Tongue (tissue), 2 donors: ENCODE data around the gene ELN. TPM values are rescaled to one million over a fixed set of nuclear protein-coding genes. Genes with fewer than 3 reads are reported as not detected.
"Not testable (repeated sequence)": the region's sequence is repeated elsewhere in the genome, so short reads cannot be mapped to it uniquely, and the experiment has no call there.

Experiments
- DNase-seq: peaks from one replicate; pipeline ENCODE4 v3.0.0-alpha.2; 2015
- total RNA-seq: library from RNA; depleted of rRNA; stranded (reverse); fragments of >200 nt; gene quantifications from one replicate; pipeline ENCODE4 v1.2.3, GENCODE V29; 2014

ELN gene
- total RNA-seq, 1 donor from 2014 or later, result 208 TPM

GRCh38 chr7:74001150-74001494 lies 26.9 kb upstream of the ELN start:
- no peak for DNase-seq

DNA sequence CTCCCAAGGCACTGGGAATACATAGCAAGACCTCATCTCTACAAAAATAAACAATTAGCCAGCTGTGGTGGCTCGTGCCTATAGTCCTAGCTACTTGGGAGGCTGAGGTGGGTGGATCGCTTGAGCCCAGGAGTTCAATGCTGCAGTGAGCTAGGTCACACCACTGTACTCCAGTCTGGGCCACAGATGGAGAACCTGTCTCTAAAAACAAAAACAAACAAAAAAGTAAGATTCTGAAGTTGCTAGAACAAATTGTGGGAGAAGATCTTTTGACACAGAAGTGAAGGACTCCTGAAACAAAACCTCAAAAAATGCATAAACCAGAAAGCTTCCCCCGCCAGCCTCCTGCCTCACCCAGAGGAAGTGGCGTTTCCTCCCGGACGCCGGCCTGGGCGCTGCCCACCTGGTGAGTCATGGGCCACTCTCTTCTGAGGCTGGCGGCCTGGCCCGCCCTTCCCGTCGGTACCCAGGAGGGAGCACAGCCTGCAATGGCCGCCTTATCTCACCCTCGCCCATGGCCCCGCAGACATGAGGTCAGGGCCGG lies 25.4 kb upstream of the ELN start:
- DNase-seq, result no peak

DNA sequence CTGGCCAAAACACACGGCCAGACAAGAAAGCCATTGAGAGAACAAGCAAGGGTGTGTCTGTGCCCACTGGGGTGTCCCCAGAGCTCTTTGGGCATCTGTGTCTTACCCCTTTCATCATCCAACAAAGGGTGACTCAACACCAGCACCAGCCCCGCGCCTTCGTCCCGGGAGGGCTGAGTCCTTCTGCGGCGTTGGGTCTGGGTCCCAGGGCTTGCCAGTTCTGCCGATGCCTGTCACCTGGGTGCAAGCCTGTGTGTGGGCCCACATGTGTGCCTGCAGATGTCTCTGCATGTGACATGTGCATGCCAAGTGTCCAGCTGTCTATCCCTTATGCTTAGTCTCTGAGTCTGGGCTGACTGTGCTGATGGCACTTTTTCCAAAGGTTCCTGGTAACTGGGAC lies 24.4 kb upstream of the ELN start:
- DNase-seq, result peak; percentile 52

DNA sequence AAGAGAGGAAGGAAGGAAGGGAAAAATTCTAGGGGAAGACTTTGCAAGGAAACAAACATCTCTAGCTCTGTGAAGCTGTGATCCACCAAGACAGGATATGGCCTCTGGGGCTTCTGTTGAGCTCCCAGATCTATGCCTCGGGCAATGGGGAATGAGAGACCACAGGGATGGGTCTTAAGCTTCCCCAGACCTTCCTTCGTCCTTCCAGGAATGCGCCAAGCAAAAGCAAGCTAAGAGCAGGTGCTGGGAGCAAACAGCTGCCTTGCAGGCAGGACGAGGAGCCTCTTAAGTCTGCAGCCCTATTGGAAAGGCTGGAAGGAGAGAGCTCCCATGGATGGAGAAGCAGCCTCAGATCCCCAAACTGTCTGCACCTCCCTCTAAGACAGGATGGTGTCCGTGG lies 21.9 kb upstream of the ELN start:
- DNase-seq, result peak; percentile 68

GRCh38 chr7:74006451-74007241 lies 21.3 kb upstream of the ELN start:
- DNase-seq, result no peak

- no peak for DNase-seq
These were observed 20.8 kb upstream of the ELN start for GRCh38 chr7:74007242-74007567.

GRCh38 chr7:74008687-74009086 lies 19.3 kb upstream of the ELN start:
- no peak for DNase-seq

- peak; percentile 50 for DNase-seq
These were observed 18.3 kb upstream of the ELN start for GRCh38 chr7:74009719-74010118.

DNA sequence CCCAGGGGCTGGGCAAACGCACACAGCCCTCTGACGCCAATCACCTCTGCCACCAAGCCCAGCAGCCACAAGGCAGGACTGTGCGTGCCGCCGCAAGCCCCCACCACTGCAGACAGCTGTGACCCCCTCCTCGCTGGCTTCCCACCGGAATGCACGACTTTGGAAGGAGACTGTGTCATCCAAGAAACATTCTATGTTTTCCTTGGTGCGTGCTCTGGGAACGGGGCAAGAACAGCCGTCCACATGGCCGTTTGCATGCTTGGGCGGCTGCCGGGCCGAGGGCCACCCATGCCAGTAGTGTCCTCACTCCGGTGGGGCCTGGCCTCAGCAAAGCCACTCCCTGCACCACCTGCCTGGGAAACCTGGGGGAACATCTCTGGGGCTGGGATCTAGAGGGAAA lies 17.6 kb upstream of the ELN start:
- DNase-seq, result peak; percentile 87

- DNase-seq, result not testable (repeated sequence)
These were observed 16.6 kb upstream of the ELN start for GRCh38 chr7:74011421-74011820.

- DNase-seq, result peak; percentile 45
These were observed 15.1 kb upstream of the ELN start for GRCh38 chr7:74012842-74013249.

DNA sequence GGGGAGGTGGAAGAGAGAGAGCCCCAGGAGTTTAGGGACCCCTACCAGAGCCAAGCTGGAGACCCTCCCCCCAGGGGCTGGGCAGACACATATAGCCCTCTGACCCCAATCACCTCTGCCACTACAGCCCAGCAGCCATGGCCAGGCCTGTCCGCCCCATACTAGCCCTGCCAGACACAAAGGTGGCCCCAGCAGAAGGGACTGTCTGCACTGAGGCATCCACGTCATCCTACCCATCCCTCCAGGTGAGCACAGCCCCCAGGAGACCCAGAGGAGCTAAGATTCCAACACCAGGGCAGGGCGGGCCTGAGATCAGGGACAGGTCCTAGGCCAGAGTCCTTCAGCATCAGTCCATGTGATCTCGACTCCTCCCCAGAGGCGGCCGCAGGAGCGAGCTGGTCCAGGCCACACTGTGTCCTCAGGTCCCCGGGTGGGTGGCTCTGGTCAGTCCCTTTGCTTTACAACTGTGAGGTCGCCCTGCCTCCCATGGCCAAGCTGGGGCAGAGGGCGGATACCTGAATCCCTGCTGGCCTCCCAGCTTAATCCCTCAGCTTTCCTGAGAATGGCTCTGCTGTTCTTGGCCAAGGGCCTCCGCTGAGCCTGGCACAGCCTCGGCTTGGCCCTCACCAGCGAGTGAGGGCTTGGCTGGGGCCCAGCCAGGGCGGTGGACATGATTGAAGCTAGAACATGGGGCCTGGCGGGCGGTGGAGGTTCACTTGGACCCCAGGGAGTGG lies 14.3 kb upstream of the ELN start:
- peak; percentile 84 for DNase-seq

- no peak for DNase-seq
These were observed 13.0 kb upstream of the ELN start for GRCh38 chr7:74014931-74015330.

DNA sequence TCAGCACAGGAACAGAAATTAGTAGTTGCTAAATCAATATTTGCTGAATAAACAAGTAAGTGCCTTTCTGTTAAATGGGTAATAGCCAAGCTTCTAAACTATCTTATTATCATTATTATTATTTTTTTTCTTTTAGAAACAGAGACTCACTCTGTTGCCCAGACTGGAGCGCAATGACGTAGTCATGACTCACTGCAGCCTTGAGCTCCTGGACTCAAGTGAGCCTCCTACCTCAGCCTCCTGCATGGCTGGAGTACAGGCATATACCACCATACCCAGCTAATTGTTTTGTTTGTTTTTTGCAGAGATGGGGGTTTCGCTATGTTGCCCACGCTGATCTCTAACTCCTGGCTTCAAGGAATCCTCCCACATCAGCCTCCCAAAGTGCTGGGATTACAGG lies 12.3 kb upstream of the ELN start:
- no peak for DNase-seq

- peak; percentile 69 for DNase-seq
These were observed 10.8 kb upstream of the ELN start for GRCh38 chr7:74017125-74017524.

GRCh38 chr7:74018246-74018895 lies 9.6 kb upstream of the ELN start:
- no peak for DNase-seq

- DNase-seq, result no peak
These were observed 8.8 kb upstream of the ELN start for GRCh38 chr7:74019149-74019548.

GRCh38 chr7:74020390-74020789 lies 7.6 kb upstream of the ELN start:
- peak; percentile 73 for DNase-seq

- no peak for DNase-seq
These were observed 6.2 kb upstream of the ELN start for GRCh38 chr7:74021546-74022320.

- DNase-seq, result no peak
These were observed 5.5 kb upstream of the ELN start for GRCh38 chr7:74022507-74022906.

DNA sequence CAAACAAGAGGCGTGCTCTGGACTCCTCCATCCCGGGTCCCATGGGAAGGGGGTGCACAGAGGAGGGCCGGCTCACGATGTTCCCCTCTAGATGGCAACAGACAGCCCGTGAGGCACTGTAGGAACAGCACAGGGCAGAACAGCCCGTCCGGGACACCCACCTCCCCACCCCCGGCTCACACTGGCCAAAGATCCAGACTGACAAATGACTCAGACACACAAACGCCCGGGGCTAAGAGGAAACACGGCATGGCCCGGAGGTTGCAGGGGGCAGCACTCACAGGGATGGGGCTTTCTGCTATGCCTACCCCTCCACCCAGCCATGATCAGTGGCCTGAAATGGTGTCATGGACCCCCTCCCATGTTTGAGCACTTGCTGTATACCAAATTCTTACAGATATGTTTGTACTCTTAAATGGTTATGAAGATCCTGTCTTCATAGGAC lies 4.9 kb upstream of the ELN start:
- DNase-seq, result no peak

DNA sequence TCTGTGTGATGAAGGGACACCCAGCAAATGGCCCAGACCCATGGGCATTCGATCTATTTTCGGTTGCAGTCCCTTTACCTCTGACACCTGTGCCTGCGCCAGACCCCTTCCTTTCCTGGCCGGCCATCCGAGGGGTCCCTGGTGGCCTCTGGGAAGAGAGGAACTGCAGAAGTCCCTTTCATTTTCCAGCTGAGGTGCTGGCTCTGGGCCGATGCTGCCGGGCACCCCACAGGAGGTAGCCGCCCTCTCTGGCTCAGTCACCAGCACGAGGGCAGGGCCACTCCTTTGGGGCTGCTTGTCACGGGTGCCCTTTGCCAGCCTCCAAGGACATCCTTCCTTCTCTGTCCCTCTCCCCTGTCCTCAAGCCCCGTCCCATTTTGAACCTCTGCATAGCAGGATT lies 4.2 kb upstream of the ELN start:
- DNase-seq, result no peak
